Ovary (tissue), 9 donors: ENCODE results near the gene APOBEC4. TPM values are rescaled to one million over a fixed set of nuclear protein-coding genes. Genes with fewer than 3 reads are reported as not detected.
"Not testable (repeated sequence)": the region's sequence is repeated elsewhere in the genome, so short reads cannot be mapped to it uniquely, and the experiment has no call there.

ENCODE experiments used
- DNase-seq, 5 donors: peaks; one replicate each; pipeline ENCODE4 v3.0.0-alpha.2; 2019 to 2020
- H3K27ac ChIP-seq, 2 donors: fragments of 200-600 bp; one replicate each; pipeline versions ENCODE4 v1.5.1 to v1.8.0; 2019 to 2022
- H3K27me3 ChIP-seq: fragments of 200-600 bp; one replicate; pipeline ENCODE4 v1.8.0; 2022
- H3K36me3 ChIP-seq: fragments of 200-600 bp; sonication (generic); one replicate; pipeline ENCODE4 v1.5.1; 2019
- H3K4me1 ChIP-seq: one replicate; pipeline ENCODE4 v1.8.1; 2013; ENCODE audit warnings: mild to moderate bottlenecking, moderate library complexity; ENCODE audit not compliant: insufficient read depth
- H3K4me3 ChIP-seq: fragments of 200-600 bp; sonication (generic); one replicate; pipeline ENCODE4 v1.5.1; 2017
- H3K9me3 ChIP-seq, 2 donors: fragments of 200-600 bp in 1 of 2; sonication (generic) in 1 of 2; one replicate each; pipeline versions ENCODE4 v1.5.1 to v1.8.1; 2013 to 2019; ENCODE audit warnings: mild to moderate bottlenecking in 1 of 2, moderate library complexity in 1 of 2
- EP300 ChIP-seq: sonication (generic); formaldehyde crosslinking; IDR thresholded peaks from one replicate; pipeline ENCODE4 v1.6.1; 2017; ENCODE audit warnings: antibody characterized with exemption
- POLR2A ChIP-seq: fragments of 450-650 bp; IDR thresholded peaks from one replicate; pipeline ENCODE4 v1.6.1; 2017; ENCODE audit warnings: antibody characterized with exemption, mild to moderate bottlenecking, moderate library complexity
- WGBS, 3 donors: extraction: QIAGEN DNeasy Blood & Tissue Kit in 1 of 3; methylation state at CpG; one replicate each; pipeline versions ENCODE4 v1.1.5 to v1.1.7; 2013 to 2017; 5-methylcytosine and 5-hydroxymethylcytosine counted together
- intact Hi-C, 4 donors: fragments of 100-400 bp; cut with DNase I; formaldehyde crosslinking; loops; one replicate each; pipeline versions ENCODE4 v1.11.0 to v1.15.1; 2022 to 2023
- polyA plus RNA-seq, 2 donors: library from polyadenylated mRNA; stranded (reverse); fragments of 200-250 nt in 1 of 2; fragments of 350-450 nt in 1 of 2; fragmentation: Illumina TruSeq in 1 of 2; extraction: RNeasy Lipid Tissue Mini Kit (QIAGEN cat#74804) in 1 of 2; gene quantifications; one replicate each; pipeline ENCODE4 v1.2.3, GENCODE V29; 2013 to 2014
- total RNA-seq, 7 donors: library from RNA; depleted of rRNA in 2 of 7; stranded (reverse); fragments of >200 nt in 2 of 7; fragmentation: NEBNext Ultra II Directional in 3 of 7; extraction: Animal tissue kit (Norgen Biotek cat#: 25700) in 3 of 7; gene quantifications; one replicate each; pipeline versions ENCODE4 v1.1.0 to v1.2.4, GENCODE V29; 2016 to 2023
- TF ChIP-seq, protein P1 (sequence below), 3 donors: fragments of 450-650 bp in 2 of 3; fragments of 200-600 bp in 1 of 3; IDR thresholded peaks; one replicate each; pipeline versions ENCODE4 v1.5.1 to v1.8.0; 2016 to 2022; ENCODE audit warnings: antibody characterized with exemption in 3 of 3, mild to moderate bottlenecking in 1 of 3
- donor health status: DM: no; HTN: no; CAD: no; lungs with moderate emphysema.
- donor health status: DM: no; HTN: no; CAD: no.
- donor health status: Bipolar disorder and iron deficiency.
- donor health status: DM: yes; HTN: yes; CAD: no.
- donor health status: DM: no; HTN: no; CAD: no.
- donor health status: DM: yes; HTN: yes; CAD: no.

APOBEC4 gene
- total and polyA plus RNA-seq, 9 donors, result 0.12 to 2.0 (median 0.46) TPM; not detected in 5

DNA sequence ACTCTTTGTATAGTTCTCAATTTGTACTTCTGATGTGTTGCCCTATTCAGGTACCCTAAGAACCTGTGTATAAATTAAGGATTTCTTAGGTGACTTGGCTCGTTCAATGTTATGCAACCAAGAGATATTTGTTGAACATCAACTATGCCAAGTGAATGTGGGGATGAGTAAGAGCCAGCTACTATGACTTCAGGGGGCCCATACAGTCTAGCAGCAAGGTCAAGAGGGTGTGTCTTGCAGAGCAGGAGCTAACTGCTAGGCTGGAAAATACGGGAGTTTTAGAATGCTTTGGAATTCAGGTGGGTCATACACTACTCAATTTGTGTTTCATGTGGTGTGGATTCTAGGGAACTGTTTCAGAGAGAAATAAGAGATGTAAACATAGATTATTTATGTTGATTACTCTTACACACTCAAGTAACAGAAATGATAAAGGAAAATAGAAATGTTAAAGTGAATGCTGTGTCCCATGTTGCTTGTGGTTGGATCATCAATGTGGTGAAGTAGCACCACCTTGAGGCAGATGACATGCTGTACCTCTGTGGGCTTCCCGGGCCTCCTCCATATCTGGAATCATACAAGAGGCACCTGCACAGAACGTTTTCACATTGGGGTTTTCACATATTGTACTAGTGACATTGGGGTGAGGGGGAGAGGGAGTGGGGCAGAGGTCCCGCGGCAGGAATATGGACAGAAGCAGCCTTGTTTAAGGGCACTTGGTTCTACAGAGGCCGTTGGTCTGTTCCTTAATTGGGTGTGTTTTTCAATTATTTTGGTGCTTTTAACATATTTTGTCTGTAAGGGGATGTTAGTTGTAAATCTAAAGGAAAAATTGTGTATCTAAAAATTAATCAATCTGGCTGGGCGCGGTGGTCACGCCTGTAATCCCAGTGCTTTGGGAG, 30.0 kb downstream of the APOBEC4 start:
- Histone ChIP-seq H3K36me3 (no peaks in the 10 kb centered on the region), H3K9me3 (no peaks in the 10 kb centered on the region), H3K4me1 (peaks cover 3% of the 10 kb centered on the region), H3K4me3 (no peak overlapping the region), H3K27ac (no peak overlapping the region), H3K27me3 (no peaks in the 10 kb centered on the region)
- WGBS, 3 donors, result 40 to 50% (median 50%) methylated on average over 10 of the region's 10 CpGs
- TF ChIP-seq, protein P1, sequence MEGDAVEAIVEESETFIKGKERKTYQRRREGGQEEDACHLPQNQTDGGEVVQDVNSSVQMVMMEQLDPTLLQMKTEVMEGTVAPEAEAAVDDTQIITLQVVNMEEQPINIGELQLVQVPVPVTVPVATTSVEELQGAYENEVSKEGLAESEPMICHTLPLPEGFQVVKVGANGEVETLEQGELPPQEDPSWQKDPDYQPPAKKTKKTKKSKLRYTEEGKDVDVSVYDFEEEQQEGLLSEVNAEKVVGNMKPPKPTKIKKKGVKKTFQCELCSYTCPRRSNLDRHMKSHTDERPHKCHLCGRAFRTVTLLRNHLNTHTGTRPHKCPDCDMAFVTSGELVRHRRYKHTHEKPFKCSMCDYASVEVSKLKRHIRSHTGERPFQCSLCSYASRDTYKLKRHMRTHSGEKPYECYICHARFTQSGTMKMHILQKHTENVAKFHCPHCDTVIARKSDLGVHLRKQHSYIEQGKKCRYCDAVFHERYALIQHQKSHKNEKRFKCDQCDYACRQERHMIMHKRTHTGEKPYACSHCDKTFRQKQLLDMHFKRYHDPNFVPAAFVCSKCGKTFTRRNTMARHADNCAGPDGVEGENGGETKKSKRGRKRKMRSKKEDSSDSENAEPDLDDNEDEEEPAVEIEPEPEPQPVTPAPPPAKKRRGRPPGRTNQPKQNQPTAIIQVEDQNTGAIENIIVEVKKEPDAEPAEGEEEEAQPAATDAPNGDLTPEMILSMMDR (IDR thresholded peaks at IDR 0.05), result peak; percentile 36 to 64 (median 50)
- TF ChIP-seq POLR2A (no peak), EP300 (no peak)
- intact Hi-C loops, result loop anchor here in 2 of 4 donors (10.0 kb wide), 2 partner anchors 148 to 348 kb away; partner anchors contain the start of gene SMG7 (in 2 of the 2)
- DNase-seq, result peak; percentile 37 to 66 (median 54)

DNA sequence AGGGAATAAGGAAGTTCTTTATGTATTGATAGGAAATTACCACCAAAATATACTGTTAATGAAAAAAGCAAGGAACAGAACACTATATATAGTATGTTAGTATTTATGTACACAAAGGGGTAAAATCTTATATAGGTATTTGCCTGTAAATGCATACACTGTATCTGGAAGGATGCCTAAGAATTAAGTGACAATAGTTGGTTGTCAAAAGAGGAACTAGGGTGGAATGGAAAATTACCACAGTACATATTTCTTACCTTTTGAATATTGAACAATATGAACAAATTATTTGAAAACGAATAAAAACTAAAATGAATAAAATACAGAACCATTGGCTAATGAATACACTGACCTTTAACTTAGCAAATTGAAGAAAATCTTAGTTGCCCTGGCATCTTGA, 31.1 kb downstream of the APOBEC4 start:
- H3K27me3 ChIP-seq, result no peaks in the 10 kb centered on the region
- no peaks in the 10 kb centered on the region for H3K36me3 ChIP-seq
- no peak for TF ChIP-seq EP300
- no peak for DNase-seq
- no peaks in the 10 kb centered on the region for H3K9me3 ChIP-seq
- H3K4me1 ChIP-seq, result peaks cover 2% of the 10 kb centered on the region
- H3K4me3 ChIP-seq, result no peak overlapping the region
- 81 to 90% (median 86%) methylated on average over 1 of the region's 1 CpG for WGBS, 3 donors
- intact Hi-C loops, result loop anchor here in 2 of 4 donors (10.0 kb wide), 2 partner anchors 147 to 347 kb away; partner anchors contain the start of gene SMG7 (in 2 of the 2)
- no peak overlapping the region for H3K27ac ChIP-seq

DNA sequence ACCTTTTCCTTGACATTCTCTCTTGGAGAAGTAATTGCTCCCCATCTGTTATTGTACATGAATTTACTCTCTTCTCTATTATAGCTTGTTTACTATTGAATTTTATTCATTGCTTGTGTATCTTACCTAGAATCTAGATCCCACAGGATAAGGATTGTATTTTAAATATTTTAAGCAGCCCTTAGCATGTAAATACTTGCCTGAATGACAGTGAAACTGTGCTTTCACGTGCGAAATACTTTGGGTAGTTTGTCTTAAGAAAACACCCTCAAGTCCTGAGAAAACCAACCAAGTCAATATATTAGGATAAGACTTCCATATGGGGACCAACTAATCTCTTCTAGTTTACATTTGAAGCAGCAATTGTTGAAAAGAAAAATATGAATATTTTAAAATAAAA, 32.8 kb downstream of the APOBEC4 start:
- no peak for DNase-seq
- H3K36me3 ChIP-seq, result no peaks in the 10 kb centered on the region
- H3K27me3 ChIP-seq, result no peaks in the 10 kb centered on the region
- intact Hi-C loops, result loop anchor here in 2 of 4 donors (10.0 kb wide), 2 partner anchors 146 to 346 kb away; partner anchors contain the start of gene SMG7 (in 2 of the 2)
- no peaks in the 10 kb centered on the region for H3K9me3 ChIP-seq
- TF ChIP-seq EP300, result no peak
- TF ChIP-seq, protein P1 (IDR thresholded peaks at IDR 0.05), result no peak
- TF ChIP-seq POLR2A, result no peak
- 45 to 65% (median 47%) methylated on average over 2 of the region's 2 CpGs for whole genome bisulfite sequencing, 3 donors
- H3K27ac ChIP-seq, result no peak overlapping the region
- H3K4me3 ChIP-seq, result no peak overlapping the region
- H3K4me1 ChIP-seq, result no peaks in the 10 kb centered on the region

DNA sequence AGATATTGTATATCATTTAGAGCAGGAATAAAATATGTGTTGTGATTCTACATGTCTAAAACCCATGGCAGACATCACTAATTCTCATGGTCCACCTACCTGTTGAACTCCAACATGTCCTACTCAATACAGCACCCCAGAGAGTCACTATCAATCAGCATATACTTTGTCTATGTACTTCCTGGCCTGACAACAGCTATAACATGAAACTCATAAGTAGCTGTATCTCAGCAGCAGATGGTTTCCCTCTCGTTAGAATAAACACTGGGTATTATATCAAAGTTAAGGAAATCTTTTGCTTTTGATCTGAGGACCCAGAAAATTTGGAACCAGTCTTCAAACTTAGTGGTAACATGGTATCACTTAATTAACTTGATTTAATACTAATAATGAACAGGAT, 33.3 kb downstream of the APOBEC4 start:
- no peak for DNase-seq
- no peak overlapping the region for H3K4me3 ChIP-seq
- no peak for TF ChIP-seq POLR2A
- TF ChIP-seq EP300, result no peak
- TF ChIP-seq, protein P1 (IDR thresholded peaks at IDR 0.05), result no peak
- no peaks in the 10 kb centered on the region for H3K27me3 ChIP-seq
- H3K9me3 ChIP-seq, result no peaks in the 10 kb centered on the region
- intact Hi-C loops, result loop anchor here in 2 of 4 donors (10.0 kb wide), 2 partner anchors 145 to 345 kb away; partner anchors contain the start of gene SMG7 (in 2 of the 2)
- 51 to 60% (median 58%) methylated on average over 1 of the region's 1 CpG for WGBS, 3 donors
- H3K36me3 ChIP-seq, result no peaks in the 10 kb centered on the region
- no peaks in the 10 kb centered on the region for H3K4me1 ChIP-seq
- no peak overlapping the region for H3K27ac ChIP-seq

DNA sequence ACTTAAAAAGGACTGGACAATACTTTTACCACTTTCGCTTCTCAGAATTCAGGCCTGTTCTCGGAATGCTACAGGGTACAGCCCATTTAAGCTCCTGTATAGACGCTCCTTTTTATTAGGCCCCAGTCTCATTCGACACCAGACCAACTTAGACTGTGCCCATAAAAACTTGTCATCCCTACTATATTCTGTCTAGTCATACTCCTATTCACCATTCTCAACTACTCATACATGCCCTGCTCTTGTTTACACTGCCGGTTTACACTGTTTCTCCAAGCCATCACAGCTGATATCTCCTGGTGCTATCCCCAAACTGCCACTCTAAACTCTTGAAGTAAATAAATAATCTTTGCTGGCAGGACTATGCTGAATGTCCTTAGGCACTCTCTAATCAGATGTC, 34.9 kb downstream of the APOBEC4 start:
- 93 to 96% (median 95%) methylated on average over 5 of the region's 5 CpGs for WGBS, 3 donors
- H3K27me3 ChIP-seq, intact Hi-C loops: not testable (repeated sequence)

DNA sequence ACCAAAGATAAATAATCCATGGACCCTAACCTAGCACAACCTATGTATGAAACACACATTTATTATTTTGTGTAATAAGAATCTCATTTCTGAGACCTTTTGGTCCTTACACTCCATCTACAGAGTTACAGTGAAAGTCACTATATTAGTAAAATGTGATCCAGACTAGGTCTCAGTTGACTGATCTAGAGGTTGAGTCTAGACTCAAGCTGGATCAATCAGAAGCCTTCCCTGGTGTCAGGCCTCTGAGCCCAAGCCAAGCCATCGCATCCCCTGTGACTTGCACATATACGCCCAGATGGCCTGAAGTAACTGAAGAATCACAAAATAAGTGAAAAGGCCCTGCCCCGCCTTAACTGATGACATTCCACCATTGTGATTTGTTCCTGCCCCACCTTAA, 40.1 kb downstream of the APOBEC4 start:
- H3K27ac ChIP-seq, H3K36me3 ChIP-seq, H3K27me3 ChIP-seq, H3K9me3 ChIP-seq, intact Hi-C loops, H3K4me3 ChIP-seq, DNase-seq: not testable (repeated sequence)
- peaks cover 12% of the 10 kb centered on the region for H3K4me1 ChIP-seq
- 91 to 99% (median 95%) methylated on average over 3 of the region's 3 CpGs for WGBS, 3 donors

More for the DNA sequence above, 34.9 kb downstream of the APOBEC4 start:
- not testable (repeated sequence) for H3K36me3 ChIP-seq, H3K4me3 ChIP-seq, DNase-seq, H3K27ac ChIP-seq, H3K4me1 ChIP-seq, H3K9me3 ChIP-seq
